WERI-Rb-1 (cell line): ENCODE measurements around the gene OR4F6.
"Not testable (repeated sequence)": the region's sequence is repeated elsewhere in the genome, so short reads cannot be mapped to it uniquely, and the experiment has no call there.

Experiments used
- DNase-seq: peaks from one replicate; pipeline ENCODE4 v3.0.0-alpha.2; 2020
- H3K27ac ChIP-seq: fragments of 250-450 bp; sonication (Bioruptor Pico); 2 replicates; pipeline ENCODE4 v1.5.1; 2020; ENCODE audit warnings: mild to moderate bottlenecking, moderate library complexity
- H3K27me3 ChIP-seq: fragments of 250-450 bp; sonication (Bioruptor Pico); 2 replicates; pipeline ENCODE4 v1.5.1; 2021; ENCODE audit warnings: mild to moderate bottlenecking, low read depth, moderate library complexity; ENCODE audit not compliant: insufficient read depth, severe bottlenecking
- H3K36me3 ChIP-seq: fragments of 250-450 bp; sonication (Bioruptor Pico); 2 replicates; pipeline ENCODE4 v1.5.1; 2020; ENCODE audit warnings: mild to moderate bottlenecking, moderate library complexity
- H3K4me3 ChIP-seq: 2 replicates; pipeline ENCODE4 v1.5.1; 2011; ENCODE audit warnings: low read depth, mild to moderate bottlenecking, control low read depth, low read length
- H3K9me3 ChIP-seq: fragments of 250-450 bp; sonication (Bioruptor Pico); 2 replicates; pipeline ENCODE4 v1.5.1; 2021; ENCODE audit warnings: mild to moderate bottlenecking, moderate library complexity; ENCODE audit not compliant: severe bottlenecking
- CTCF ChIP-seq: IDR thresholded peaks from 2 replicates; pipeline ENCODE4 v1.5.1; 2011; ENCODE audit warnings: low read depth, mild to moderate bottlenecking, control low read depth, inconsistent platforms, low read length

Gene OR4F6

GRCh38 chr15:101775136-101775535 lies 28.2 kb upstream of the OR4F6 start:
- Histone ChIP-seq H3K4me3 (no peak overlapping the region), H3K27me3 (no peaks in the 10 kb centered on the region), H3K27ac (no peak overlapping the region), H3K9me3 (no peaks in the 10 kb centered on the region), H3K36me3 (no peaks in the 10 kb centered on the region)
- TF ChIP-seq CTCF, result no peak
- no peak for DNase-seq

- not testable (repeated sequence) for H3K27me3 ChIP-seq, DNase-seq, H3K9me3 ChIP-seq, H3K4me3 ChIP-seq, H3K36me3 ChIP-seq, H3K27ac ChIP-seq
These were observed 24.7 kb upstream of the OR4F6 start for GRCh38 chr15:101778576-101778975.

DNA sequence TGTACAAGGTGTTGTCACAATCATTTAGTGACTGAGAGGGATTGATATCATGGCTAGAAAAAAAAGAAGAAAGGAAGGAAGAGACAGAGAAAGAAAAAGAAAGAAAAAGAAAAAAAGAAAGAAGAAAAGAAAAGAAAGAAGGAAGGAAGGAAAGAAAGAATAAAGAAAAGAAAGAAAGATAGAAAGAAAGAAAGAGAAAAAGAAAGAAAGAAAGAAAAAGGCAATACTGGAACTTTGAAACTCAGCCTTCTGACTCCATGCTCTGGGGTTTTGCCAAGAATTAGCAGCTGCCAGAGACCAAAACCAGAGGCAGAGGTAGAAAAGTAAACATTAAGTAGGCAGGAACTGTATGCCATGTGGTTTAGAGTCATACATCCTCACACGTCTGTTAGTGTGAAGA lies 23.1 kb upstream of the OR4F6 start:
- not testable (repeated sequence) for H3K9me3 ChIP-seq, H3K27ac ChIP-seq, H3K36me3 ChIP-seq, H3K27me3 ChIP-seq, H3K4me3 ChIP-seq, DNase-seq

DNA sequence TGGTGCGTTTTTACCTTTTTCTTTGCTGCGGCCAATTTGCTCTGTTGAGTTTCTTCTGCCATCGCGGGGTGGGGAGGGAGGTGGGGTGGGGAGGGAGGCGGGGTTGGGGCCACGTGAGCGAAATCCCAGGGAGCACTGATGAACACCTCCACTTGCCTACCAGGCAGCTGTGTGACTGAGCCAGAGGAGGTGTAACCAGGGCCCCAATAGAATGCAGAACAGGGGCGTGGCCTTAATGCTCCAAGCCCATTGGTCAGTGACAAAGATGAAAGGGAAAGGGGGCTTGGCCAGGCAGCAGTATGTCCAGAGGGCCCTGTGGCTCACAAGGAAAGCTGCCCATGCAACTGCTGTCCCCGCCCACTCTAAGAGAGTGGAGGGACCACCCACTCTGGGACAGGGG lies 21.4 kb upstream of the OR4F6 start:
- Histone ChIP-seq H3K36me3 (no peaks in the 10 kb centered on the region), H3K9me3 (no peaks in the 10 kb centered on the region), H3K27ac (no peak overlapping the region), H3K27me3 (no peaks in the 10 kb centered on the region), H3K4me3 (no peak overlapping the region)
- TF ChIP-seq CTCF, result no peak
- no peak for DNase-seq

- no peak for DNase-seq
- Histone ChIP-seq H3K9me3 (no peaks in the 10 kb centered on the region), H3K27ac (no peak overlapping the region), H3K4me3 (no peak overlapping the region), H3K36me3 (no peaks in the 10 kb centered on the region), H3K27me3 (no peaks in the 10 kb centered on the region)
- no peak for TF ChIP-seq CTCF
These were observed 18.7 kb upstream of the OR4F6 start for GRCh38 chr15:101784644-101785043.

DNA sequence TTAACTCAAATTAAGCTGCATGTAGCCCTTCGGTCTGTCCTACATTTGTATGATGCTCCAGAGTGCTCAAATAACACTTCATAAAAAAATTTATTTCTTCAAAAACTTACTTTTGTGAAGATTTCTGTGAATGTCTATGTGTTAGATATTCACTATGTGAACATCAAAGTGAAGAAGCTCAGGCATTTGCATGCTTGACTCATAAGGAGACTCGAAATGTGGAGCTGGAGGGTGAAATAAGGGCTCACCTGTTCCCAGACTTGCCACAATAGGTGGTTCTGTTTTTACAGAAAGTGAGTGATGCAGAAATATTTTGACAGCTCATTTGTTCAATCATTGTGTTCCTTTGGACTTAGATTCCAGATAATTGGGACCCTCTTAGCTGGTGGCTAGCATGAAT lies 16.9 kb upstream of the OR4F6 start:
- H3K27me3 ChIP-seq, DNase-seq, H3K27ac ChIP-seq, H3K9me3 ChIP-seq, H3K36me3 ChIP-seq, H3K4me3 ChIP-seq: not testable (repeated sequence)

GRCh38 chr15:101788001-101788400 lies 15.3 kb upstream of the OR4F6 start:
- not testable (repeated sequence) for H3K36me3 ChIP-seq, H3K4me3 ChIP-seq, H3K27me3 ChIP-seq, H3K9me3 ChIP-seq, DNase-seq, H3K27ac ChIP-seq

- H3K36me3 ChIP-seq, DNase-seq, H3K27me3 ChIP-seq, H3K9me3 ChIP-seq, H3K4me3 ChIP-seq, H3K27ac ChIP-seq: not testable (repeated sequence)
These were observed 14.6 kb upstream of the OR4F6 start for GRCh38 chr15:101788503-101789269.

GRCh38 chr15:101790748-101791147 lies 12.6 kb upstream of the OR4F6 start:
- not testable (repeated sequence) for H3K4me3 ChIP-seq, H3K9me3 ChIP-seq, H3K27ac ChIP-seq, H3K27me3 ChIP-seq, DNase-seq, H3K36me3 ChIP-seq

- not testable (repeated sequence) for H3K27ac ChIP-seq, H3K9me3 ChIP-seq, H3K36me3 ChIP-seq, H3K4me3 ChIP-seq, H3K27me3 ChIP-seq
- peak; percentile 20 for DNase-seq
These were observed 9.3 kb upstream of the OR4F6 start for GRCh38 chr15:101793981-101794380.
